ENCODE results near the gene HS3ST5. TPM values are rescaled to one million over a fixed set of nuclear protein-coding genes. Genes with fewer than 3 reads are reported as not detected.

The HS3ST5 gene
- total RNA-seq, 4 donors from 2014 or later: not detected

GRCh38 chr6:114007516-114007915 is 335.3 kb downstream of the HS3ST5 start:
- no peak for DNase-seq (ENCODE audit: low spot score)
- TF ChIP-seq CTCF (IDR thresholded peaks at IDR 0.05): no peak
- ATAC-seq (ENCODE audit: low FRiP score): no peak

Small RNA genes within 50 kb of the gene (small RNA-seq; reads per million reads assigned to genes)
- gene RNA5SP213: not detected

All from omental fat pad (tissue), 4 donors.